Choroid plexus epithelial cell (primary cell): ENCODE results near the gene SHC1.

Source experiments
- DNase-seq: peaks from one replicate; pipeline ENCODE4 v3.0.0-alpha.2; 2010; ENCODE audit warnings: low read depth
- H3K4me3 ChIP-seq: 2 replicates; pipeline ENCODE4 v1.5.1; 2011; ENCODE audit warnings: low read depth, mild to moderate bottlenecking, control low read depth, low read length, moderate library complexity
- CTCF ChIP-seq: conservative IDR thresholded peaks from 2 replicates; pipeline ENCODE4 v1.5.1; 2011; ENCODE audit warnings: low read depth, mild to moderate bottlenecking, control low read depth, inconsistent platforms, low read length, moderate library complexity

SHC1 gene

GRCh38 chr1:155001675-155002463 is 31.3 kb upstream of the SHC1 start:
- H3K4me3 ChIP-seq = peak overlapping the region; percentile 86
- peak; percentile 69 for TF ChIP-seq CTCF
- DNase-seq = peak; percentile 99

- no peak for DNase-seq
- TF ChIP-seq CTCF = no peak
Observed at GRCh38 chr1:155001425-155001674, 30.8 kb upstream of the SHC1 start.

GRCh38 chr1:155000726-155001424 is 30.3 kb upstream of the SHC1 start:
- H3K4me3 ChIP-seq = peak overlapping the region; percentile 78
- peak; percentile 88 for DNase-seq
- TF ChIP-seq CTCF = no peak

More at GRCh38 chr1:155001425-155001674, 30.8 kb upstream of the SHC1 start:
- H3K4me3 ChIP-seq = peak overlapping the region; percentile 78

GRCh38 chr1:155000411-155000725 is 29.8 kb upstream of the SHC1 start:
- peak overlapping the region; percentile 78 for H3K4me3 ChIP-seq
- no peak for TF ChIP-seq CTCF
- no peak for DNase-seq

- no peak for DNase-seq
- no peak for TF ChIP-seq CTCF
- peak overlapping the region; percentile 78 for H3K4me3 ChIP-seq
Observed at GRCh38 chr1:154999571-155000410, 29.2 kb upstream of the SHC1 start.

- TF ChIP-seq CTCF = peak; percentile 96
- peak overlapping the region; percentile 78 for H3K4me3 ChIP-seq
- DNase-seq = peak; percentile 72
Observed at GRCh38 chr1:154998818-154999570, 28.4 kb upstream of the SHC1 start.
